GM08714 (cell line): Measurements from ENCODE around the gene MAP3K5.
"Not testable (repeated sequence)": the region's sequence is repeated elsewhere in the genome, so short reads cannot be mapped to it uniquely, and the experiment has no call there.

Source experiments
- H3K4me3 ChIP-seq: fragments of 200-500 bp; sonication (Bioruptor generic); 2 replicates; pipeline ENCODE4 v1.5.1; 2014; ENCODE audit warnings: mild to moderate bottlenecking, low read length, inconsistent platforms
- ZNF274 ChIP-seq: IDR thresholded peaks from 2 replicates; pipeline ENCODE4 v1.6.1; 2012; ENCODE audit warnings: mild to moderate bottlenecking, low read depth, low read length

The MAP3K5 gene

DNA sequence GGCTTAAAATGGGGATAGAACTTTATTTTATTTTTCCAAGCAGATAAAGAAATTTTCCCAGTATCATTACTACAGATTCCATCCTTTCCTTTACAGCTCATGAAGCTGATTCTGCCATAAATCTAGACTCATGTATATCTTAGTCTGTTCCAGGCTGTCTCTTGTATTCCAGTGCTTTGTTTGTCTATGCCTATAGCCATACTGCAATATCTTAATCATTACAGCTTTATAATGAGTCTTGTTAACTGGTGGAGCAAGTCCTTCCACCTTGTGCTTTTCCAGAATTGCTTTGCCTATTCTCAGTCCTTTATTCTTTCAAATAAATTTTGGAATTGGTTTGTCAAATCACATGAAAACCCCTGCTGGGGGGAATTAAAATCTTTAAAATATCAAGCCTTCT, 99.2 kb downstream of the MAP3K5 start:
- no peak overlapping the region for H3K4me3 ChIP-seq
- no peak for TF ChIP-seq ZNF274

DNA sequence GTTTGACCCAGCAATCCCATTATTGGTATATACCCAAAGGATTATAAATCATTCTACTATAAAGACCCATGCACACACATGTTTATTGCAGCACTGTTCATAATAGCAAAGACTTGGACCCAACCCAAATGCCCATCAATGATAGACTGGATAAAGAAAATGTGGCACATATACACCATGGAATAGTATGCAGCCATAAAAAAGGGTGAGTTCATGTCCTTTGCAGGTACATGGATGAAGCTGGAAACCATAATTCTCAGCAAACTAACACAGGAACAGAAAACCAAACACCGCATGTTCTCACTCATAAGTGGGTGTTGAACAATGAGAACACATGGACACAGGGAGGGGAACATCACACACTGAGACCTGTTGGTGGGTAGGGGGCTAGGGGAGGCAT, 104.4 kb downstream of the MAP3K5 start:
- H3K4me3 ChIP-seq, result not testable (repeated sequence)

DNA sequence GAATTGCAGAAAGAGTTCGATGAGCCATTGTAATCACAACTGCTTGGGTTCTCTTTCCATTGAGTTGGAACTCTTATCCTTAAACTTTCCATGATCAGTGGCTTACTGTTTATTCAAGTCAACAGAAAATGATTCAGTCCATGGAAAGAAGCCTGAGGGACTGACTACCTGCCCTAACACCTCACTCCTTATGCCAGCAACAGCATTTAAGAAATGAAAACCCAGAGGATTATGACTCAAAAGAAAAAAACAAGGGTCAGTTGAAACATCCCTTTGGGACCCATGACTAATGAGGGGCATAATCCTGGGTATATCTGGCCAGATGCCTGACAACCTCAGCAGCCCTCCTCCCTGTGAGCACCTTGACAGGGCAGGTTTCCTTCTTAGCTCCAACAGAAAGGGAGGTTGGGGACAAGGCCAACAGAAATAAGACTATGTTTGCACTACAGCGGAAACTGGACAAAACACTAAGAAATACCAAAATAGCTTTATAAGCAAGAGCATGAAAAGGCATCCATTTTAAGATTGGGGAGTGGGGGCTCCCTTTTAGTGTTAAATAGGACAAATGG, 106.7 kb downstream of the MAP3K5 start:
- no peak for TF ChIP-seq ZNF274
- H3K4me3 ChIP-seq, result no peak overlapping the region

DNA sequence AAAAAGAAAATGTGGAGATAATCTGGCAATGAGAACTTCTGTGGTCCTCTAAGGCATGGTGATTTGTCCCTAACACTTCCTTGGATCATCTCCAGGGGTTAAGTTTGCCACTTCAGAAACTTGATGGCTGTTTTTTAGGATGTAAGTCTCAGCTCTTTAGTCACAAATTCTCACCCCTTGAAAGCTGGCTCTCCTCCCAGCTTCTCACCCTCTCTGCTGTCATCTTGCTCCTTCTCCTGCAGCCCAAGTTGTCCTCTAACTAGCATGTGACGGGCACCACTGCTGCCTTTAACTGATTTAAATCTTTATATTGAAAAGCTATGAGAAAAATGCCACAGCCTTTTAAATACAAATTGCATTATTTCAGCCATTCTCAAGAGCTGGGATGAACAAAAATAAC, 107.8 kb downstream of the MAP3K5 start:
- H3K4me3 ChIP-seq, result no peak overlapping the region
- no peak for TF ChIP-seq ZNF274

DNA sequence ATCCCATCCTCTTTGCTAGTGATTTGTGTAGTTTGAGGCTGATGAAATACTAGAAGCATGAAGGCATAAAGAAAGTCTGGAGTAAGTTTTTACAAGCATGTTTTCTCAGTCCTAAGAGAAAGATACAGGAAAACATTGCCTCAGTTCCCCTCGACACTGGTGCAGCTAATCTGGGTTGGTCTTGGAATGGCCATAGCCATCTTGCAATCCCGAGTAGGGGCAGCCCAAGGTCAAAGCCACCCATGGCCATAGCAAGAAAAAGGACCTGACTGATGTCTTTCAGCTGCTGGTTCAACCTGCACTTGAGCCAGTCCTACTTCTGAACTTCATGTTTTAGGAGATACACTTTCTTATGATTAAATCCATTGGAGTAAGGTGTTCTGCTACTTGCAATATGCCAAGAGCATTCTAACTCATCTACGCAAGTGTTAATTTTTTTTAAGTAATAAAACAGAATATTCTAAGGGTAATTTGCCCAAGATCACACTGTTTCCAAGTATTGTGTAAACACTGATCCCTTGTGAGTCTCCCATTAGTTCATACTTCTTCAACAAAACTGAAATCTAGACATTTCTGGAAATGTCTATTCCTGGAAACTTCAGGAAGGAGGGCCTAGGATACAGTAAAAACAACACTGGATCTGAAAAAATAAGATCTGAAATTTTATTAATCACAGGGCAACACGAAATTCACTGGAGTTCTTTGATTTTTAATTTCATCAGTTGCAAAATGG, 108.9 kb downstream of the MAP3K5 start:
- TF ChIP-seq ZNF274, result no peak
- H3K4me3 ChIP-seq, result no peak overlapping the region

DNA sequence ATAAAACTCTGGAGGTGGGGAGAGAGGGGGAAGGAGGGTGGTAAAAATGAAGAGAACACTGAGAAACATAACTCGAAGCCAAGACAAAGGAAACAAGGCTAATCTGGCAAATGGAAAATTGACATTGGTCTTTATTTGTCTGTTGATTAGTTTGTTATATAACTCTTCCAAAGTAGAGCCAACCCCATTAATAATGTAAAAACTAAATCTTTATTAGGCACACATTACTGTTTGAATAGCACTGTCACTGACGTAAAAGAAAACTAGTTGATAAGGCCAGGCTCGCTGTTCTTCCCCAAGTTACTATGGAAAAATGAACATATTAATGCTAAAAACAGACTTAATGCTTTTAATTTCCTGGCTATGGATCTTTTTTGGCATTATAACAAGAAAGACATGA, 110.0 kb downstream of the MAP3K5 start:
- TF ChIP-seq ZNF274, result no peak
- no peak overlapping the region for H3K4me3 ChIP-seq

DNA sequence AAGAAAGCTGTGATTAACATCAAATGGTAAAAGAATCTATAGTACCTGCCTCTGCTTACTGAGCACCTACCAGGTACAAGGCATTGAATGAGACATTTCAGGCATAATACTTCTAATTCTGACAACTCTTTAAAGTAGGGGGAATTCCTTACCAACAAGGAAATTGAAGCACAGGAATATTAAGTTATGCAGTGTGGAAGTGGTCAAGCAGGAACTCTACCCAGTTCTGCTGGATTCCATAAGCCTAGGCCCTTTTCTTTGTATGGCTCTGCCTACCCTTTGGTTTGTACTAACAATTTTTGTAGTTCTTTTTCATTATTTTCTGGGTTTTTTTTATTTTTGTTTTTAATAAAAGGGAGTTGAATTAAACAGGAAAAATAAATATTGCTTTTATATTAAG, 114.5 kb downstream of the MAP3K5 start:
- no peak for TF ChIP-seq ZNF274
- H3K4me3 ChIP-seq, result no peak overlapping the region

DNA sequence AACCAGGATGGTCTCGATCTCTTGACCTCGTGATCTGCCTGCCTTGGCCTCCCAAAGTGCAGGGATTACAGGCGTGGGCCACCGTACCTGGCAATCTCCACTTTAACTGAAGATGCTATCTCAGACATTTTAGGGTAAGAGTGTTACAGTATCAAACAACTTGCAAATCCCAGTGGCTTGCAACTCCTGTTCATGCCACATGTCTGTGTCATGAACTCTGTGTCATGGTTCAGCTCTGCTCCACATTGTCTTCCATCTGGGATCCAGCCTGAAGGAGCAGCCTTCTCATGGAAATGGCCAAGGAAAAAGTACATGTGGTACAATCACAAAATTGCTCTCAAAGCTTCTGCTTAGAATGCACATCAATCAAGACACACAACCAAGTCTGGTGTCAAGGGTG, 114.9 kb downstream of the MAP3K5 start:
- H3K4me3 ChIP-seq, result no peak overlapping the region
- no peak for TF ChIP-seq ZNF274

DNA sequence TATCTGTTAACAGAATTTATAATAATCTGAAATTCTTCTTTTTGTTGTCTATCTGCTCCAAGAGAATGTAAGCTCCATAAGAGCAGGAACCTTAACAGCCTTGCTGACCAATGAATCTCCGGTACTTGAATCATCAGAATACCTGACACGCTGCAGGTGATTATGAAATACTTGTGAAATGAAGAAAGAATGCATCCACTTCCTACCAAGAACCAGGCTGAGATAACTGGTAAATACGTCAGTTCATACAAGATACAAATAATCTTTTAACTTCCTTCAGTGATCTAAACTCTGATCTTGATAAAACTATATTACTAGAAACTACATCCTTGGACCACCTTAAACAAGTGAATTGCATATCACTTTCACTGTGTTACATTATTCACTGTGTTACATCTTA, 116.2 kb downstream of the MAP3K5 start:
- TF ChIP-seq ZNF274, result no peak
- no peak overlapping the region for H3K4me3 ChIP-seq

DNA sequence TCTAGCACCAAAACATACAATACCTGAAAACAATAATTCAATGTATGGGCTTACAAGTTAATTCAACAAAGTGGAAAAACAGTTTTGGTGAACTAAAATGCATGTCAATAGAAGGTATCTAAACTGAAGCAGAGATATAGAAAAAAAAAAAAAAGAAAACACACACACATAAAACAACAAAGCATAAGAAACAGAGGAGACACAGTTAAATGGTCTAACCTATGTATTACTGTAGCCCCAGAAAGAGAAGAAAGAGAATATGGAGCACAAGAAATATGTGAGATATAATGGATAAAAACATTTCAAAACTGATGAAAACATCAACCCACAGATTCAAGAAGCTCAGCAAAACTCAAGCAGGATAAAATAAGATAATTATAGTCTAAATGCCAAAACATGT, 118.7 kb downstream of the MAP3K5 start:
- H3K4me3 ChIP-seq, result no peak overlapping the region
- TF ChIP-seq ZNF274, result no peak

DNA sequence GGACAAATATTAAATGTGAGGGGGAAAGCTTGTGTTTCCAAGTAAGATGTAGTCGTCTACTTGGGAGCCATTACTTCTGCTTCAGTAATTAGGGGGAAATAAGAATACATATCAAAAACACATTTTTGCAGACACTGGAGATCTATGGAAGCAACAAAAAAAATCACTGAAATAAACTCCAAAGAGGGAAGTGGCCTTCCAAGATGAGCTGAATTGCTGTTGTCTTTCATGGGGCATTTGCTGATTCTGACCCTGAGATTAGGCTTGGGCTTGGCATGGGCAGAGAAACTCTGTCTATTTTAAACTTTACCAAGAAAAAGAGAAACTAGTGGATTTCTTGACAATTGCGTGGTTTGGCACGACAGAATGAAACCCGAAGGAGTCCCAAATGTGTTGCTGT, 120.1 kb downstream of the MAP3K5 start:
- TF ChIP-seq ZNF274, result no peak
- no peak overlapping the region for H3K4me3 ChIP-seq

DNA sequence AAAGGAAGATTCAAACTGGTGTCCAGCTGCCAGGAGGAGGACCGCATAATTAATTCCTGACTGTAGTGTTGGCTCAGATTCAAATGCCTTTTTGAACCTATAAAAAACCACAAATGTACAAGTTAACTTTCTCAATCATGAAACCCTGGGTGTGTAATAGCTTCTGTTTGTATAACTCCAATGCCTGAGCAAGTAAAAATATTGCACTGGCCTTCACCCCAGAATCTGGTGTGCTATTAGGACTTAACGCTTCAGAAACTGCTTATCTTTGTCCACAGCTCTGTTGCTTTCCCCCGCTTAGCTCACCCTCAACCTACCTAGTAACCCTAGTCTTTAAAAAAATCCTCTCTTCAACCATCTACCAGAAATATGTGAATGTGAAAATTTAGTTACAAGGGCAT, 123.0 kb downstream of the MAP3K5 start:
- no peak for TF ChIP-seq ZNF274
- H3K4me3 ChIP-seq, result no peak overlapping the region

DNA sequence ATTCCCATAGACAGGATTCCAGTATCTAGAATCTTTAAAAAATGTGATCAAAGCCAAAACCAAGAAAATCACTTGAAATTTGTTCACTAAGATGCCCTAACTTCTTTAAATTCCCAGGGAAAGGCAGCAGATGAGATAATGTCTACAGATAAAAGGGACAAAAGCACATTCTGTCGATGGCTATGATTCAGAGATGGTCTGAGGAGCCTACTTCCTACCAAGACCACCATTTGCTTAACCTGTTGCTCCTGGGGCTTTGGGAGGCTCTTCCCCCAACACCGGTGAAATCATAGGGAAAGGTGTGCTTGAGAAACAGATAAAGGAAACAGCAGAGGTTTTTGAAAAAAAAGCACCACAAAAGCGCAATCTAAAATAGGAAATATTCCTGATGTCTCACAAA, 123.7 kb downstream of the MAP3K5 start:
- no peak overlapping the region for H3K4me3 ChIP-seq
- TF ChIP-seq ZNF274, result no peak

DNA sequence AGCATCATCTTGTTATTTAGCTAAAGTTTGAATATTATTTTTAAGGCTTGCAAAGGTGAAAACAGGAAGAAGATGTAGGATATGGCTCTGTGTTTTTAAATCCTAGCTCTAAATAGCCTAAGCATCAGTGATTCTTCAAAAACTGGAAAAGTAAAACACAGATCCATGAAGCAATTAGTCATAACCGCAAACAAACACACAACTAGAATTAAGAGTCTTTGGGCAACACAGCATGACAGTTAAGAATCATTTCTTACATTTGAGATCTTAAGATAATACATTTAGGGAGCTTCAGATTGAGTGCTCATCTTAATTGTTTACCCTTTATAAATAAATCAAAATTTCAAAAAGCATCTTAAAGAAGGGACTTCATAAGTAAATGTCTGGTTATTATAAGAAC, 126.2 kb downstream of the MAP3K5 start:
- no peak overlapping the region for H3K4me3 ChIP-seq
- no peak for TF ChIP-seq ZNF274

DNA sequence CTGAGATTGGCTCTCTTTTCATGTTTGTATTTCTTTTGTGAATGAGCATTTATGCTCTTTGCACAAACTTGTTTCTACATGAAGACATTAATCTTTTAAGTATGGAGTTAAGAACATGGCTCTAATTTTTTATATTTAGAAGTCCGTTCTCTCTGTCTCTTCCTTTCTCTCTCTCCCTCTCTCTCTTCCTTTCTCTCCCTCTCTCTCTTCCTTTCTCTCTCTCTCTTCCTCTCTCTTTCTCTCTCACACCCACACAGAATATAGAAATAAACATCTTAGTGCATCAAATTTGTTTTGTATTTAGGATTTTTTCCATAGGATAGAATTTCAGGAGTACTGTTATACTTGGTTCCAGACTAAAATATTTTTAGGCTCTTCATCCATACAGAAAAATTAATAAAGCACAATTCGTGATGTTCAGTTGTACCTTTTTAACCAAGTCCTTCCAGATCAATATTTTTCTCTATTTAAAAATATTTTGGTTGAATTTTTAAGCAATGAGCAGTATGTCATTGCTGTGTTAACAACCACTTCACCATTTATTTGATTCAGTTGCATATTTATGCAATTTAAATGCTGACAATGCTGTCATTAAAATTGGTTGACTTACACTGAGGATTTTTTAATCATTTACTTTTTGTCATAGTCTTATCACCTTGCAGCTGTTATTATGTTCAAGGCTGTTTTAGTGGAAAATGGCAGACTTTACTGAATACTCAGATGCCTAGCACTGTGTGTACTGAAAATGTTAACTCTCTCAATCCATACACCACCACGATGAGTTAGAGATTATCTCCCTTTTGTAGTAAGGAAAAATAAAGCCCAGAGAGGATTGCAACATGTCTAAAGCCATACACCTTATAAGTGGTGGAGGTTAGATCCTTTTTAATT, 129.7 kb downstream of the MAP3K5 start:
- H3K4me3 ChIP-seq, result no peak overlapping the region
- TF ChIP-seq ZNF274, result no peak
